ENCODE data around the gene ATP8A2. TPM values are rescaled to one million over a fixed set of nuclear protein-coding genes. Genes with fewer than 3 reads are reported as not detected.

ATP8A2 gene
- total RNA-seq, 3 donors from 2014 or later: under 0.01 to 1.0 (median under 0.01) TPM

DNA sequence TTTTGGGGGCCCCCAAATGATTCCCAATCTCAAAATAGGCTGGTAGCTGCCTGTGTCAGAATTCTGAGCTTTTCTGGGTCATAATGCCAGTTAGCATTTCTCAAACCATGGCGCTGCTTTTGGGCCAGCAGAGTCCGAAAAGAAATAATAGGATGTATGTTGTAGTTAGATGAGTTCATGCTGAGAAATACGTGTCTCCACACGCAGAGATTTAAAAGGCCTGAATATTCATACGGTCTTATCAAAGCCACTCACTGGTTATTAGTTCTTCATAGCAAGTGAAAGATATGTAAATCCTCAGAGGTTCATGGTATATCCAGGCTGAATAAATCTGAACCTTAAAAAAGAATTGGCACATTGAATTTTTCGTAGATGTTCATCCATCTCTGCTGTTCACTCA, 555.6 kb downstream of the ATP8A2 start:
- Histone ChIP-seq H3K4me1 (no peaks in the 10 kb centered on the region), H3K27me3 (no peaks in the 10 kb centered on the region), H3K4me3 (no peak overlapping the region), H3K27ac (no peak overlapping the region), H3K9me3 (no peaks in the 10 kb centered on the region), H3K36me3 (no peaks in the 10 kb centered on the region)
- no peak for TF ChIP-seq POLR2AphosphoS5 (IDR thresholded peaks at IDR 0.05)
- TF ChIP-seq, protein P1, sequence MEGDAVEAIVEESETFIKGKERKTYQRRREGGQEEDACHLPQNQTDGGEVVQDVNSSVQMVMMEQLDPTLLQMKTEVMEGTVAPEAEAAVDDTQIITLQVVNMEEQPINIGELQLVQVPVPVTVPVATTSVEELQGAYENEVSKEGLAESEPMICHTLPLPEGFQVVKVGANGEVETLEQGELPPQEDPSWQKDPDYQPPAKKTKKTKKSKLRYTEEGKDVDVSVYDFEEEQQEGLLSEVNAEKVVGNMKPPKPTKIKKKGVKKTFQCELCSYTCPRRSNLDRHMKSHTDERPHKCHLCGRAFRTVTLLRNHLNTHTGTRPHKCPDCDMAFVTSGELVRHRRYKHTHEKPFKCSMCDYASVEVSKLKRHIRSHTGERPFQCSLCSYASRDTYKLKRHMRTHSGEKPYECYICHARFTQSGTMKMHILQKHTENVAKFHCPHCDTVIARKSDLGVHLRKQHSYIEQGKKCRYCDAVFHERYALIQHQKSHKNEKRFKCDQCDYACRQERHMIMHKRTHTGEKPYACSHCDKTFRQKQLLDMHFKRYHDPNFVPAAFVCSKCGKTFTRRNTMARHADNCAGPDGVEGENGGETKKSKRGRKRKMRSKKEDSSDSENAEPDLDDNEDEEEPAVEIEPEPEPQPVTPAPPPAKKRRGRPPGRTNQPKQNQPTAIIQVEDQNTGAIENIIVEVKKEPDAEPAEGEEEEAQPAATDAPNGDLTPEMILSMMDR (IDR thresholded peaks at IDR 0.05): no peak
- TF ChIP-seq POLR2A (IDR thresholded peaks at IDR 0.05): no peak
- DNase-seq (ENCODE audit: low spot score in 2 of 2): no peak
- intact Hi-C loops (cut with DNase I; ENCODE audit: low total_unique reads): no loop called here

DNA sequence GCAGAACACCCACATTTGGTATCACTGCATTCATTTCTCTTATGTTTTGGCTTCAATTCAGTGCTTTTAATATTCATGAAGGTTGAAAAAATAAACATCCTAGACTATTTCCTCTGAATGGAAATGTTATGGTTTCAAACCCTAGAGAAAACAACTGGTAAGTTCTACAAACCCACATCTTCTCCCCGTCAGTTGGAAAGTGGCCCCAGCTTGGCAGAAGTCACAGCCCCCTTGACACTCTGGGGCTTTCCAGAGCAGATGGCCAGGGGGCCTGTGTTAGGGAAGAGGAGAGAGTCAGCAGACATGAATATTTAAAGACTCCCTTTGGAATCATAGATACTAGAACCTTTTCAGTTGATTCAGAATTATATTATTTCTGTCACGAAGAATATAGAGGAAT, 556.2 kb downstream of the ATP8A2 start:
- H3K27ac ChIP-seq: no peak overlapping the region
- no peaks in the 10 kb centered on the region for H3K27me3 ChIP-seq
- no peak overlapping the region for H3K4me3 ChIP-seq
- intact Hi-C loops (cut with DNase I; ENCODE audit: low total_unique reads): no loop called here
- no peak for TF ChIP-seq POLR2AphosphoS5 (IDR thresholded peaks at IDR 0.05)
- no peak for TF ChIP-seq POLR2A (IDR thresholded peaks at IDR 0.05)
- TF ChIP-seq, protein P1 (IDR thresholded peaks at IDR 0.05): no peak
- no peak for DNase-seq (ENCODE audit: low spot score in 2 of 2)
- no peaks in the 10 kb centered on the region for H3K9me3 ChIP-seq
- H3K36me3 ChIP-seq: no peaks in the 10 kb centered on the region
- H3K4me1 ChIP-seq: no peaks in the 10 kb centered on the region

DNA sequence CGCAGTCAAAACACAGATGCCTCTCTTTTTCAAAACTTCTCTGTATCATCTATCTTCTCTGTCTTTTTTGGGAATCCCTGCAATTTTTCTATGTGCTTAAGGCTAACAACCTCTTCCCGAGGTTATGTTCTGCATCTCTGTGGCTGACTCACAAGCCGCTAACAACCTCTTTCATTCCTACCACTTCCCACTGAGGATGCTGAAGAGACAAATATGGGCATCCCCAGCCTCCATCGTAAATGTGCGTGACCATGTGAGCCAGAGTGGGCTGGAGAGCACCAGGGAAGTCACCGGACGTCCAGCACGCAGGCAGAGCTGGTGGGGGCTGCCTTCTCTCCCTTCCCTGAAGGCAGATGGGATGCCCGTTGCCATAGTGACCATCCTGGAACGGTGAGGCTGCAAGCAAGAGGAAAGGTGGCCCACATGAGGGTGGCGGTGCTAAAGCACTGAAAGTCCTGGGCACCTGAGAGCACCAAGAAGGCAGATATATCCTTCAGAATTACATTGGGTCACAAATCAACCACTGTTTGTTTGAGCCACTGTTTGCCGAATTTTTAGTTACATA, 557.2 kb downstream of the ATP8A2 start:
- Histone ChIP-seq H3K4me3 (no peak overlapping the region), H3K27ac (no peak overlapping the region), H3K4me1 (no peaks in the 10 kb centered on the region), H3K27me3 (no peaks in the 10 kb centered on the region), H3K36me3 (no peaks in the 10 kb centered on the region), H3K9me3 (no peaks in the 10 kb centered on the region)
- DNase-seq (ENCODE audit: low spot score in 2 of 2): no peak
- intact Hi-C loops (cut with DNase I; ENCODE audit: low total_unique reads): no loop called here
- TF ChIP-seq POLR2AphosphoS5 (IDR thresholded peaks at IDR 0.05): no peak

DNA sequence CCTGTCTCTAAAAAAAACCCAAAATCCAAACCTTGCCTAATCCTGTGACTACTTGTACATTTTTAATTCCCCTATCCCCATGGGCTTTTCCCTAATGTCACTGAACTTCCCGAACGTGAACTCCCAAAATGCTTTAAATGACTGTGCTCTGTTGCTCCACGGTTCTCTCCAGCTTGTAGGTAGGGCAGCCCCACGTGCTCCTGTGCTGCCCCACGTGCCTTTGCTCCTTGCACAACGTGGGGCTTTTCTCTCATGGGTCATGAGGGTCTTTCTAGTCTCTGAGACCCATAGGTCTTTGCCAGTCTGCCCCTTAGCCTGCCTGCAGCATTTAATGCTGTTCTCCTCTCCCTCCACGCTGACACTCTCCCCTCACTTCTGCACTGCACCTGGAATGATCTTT, 558.0 kb downstream of the ATP8A2 start:
- intact Hi-C loops (cut with DNase I; ENCODE audit: low total_unique reads): no loop called here
- H3K9me3 ChIP-seq: no peaks in the 10 kb centered on the region
- H3K4me3 ChIP-seq: no peak overlapping the region
- TF ChIP-seq, protein P1 (IDR thresholded peaks at IDR 0.05): no peak
- TF ChIP-seq POLR2AphosphoS5 (IDR thresholded peaks at IDR 0.05): no peak
- TF ChIP-seq POLR2A (IDR thresholded peaks at IDR 0.05): no peak
- no peaks in the 10 kb centered on the region for H3K36me3 ChIP-seq
- no peaks in the 10 kb centered on the region for H3K27me3 ChIP-seq
- no peak for DNase-seq (ENCODE audit: low spot score in 2 of 2)
- no peaks in the 10 kb centered on the region for H3K4me1 ChIP-seq
- no peak overlapping the region for H3K27ac ChIP-seq

DNA sequence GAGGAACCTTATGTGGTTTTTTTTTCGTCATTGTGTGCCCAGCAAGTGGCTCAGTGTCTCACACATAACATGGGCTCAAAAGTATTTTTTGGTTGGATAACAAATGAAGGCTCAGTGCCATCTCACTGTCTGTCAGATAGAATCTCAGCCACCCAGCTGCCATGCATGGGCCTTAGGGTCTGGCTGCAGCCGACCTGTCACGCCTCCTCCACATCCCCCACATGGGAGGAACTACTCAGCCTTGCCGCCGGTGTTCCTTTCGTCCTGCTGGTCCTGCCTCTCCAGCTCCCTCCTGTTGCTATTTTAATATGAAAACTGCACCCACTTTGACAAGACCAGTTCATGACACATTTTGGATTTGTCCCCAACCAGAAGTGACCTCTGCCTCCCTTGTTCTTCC, 558.9 kb downstream of the ATP8A2 start:
- TF ChIP-seq POLR2A (IDR thresholded peaks at IDR 0.05) (no peak), POLR2AphosphoS5 (IDR thresholded peaks at IDR 0.05) (no peak)
- TF ChIP-seq, protein P1 (IDR thresholded peaks at IDR 0.05): no peak
- no peaks in the 10 kb centered on the region for H3K36me3 ChIP-seq
- H3K4me1 ChIP-seq: no peaks in the 10 kb centered on the region
- no peak overlapping the region for H3K4me3 ChIP-seq
- no peak overlapping the region for H3K27ac ChIP-seq
- DNase-seq (ENCODE audit: low spot score in 2 of 2): no peak
- intact Hi-C loops (cut with DNase I; ENCODE audit: low total_unique reads): no loop called here
- no peaks in the 10 kb centered on the region for H3K27me3 ChIP-seq
- no peaks in the 10 kb centered on the region for H3K9me3 ChIP-seq

DNA sequence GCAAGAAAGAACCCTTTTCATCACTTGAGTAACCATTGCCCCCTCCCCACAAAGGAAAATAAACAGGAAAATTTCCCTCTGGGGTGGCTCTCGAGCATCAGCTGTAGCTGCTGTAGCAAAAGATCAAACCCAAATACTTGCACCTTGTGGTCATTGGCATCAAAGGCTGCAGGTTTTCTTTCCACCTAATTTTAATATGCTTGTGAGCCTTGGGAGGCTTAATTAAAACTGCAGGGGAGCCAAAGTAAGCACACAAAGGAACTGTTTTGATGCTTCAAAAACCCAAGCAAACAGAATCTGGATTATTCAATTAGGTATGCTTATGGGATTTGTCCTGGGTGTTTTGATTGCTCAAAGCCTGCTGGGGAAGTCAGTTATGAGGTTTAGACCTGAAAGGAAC, 560.6 kb downstream of the ATP8A2 start:
- intact Hi-C loops (cut with DNase I; ENCODE audit: low total_unique reads): no loop called here
- DNase-seq (ENCODE audit: low spot score in 2 of 2): no peak
- no peak overlapping the region for H3K27ac ChIP-seq

More for the DNA sequence above, 560.6 kb downstream of the ATP8A2 start:
- Histone ChIP-seq H3K4me1 (no peaks in the 10 kb centered on the region), H3K9me3 (no peaks in the 10 kb centered on the region), H3K4me3 (no peak overlapping the region), H3K36me3 (no peaks in the 10 kb centered on the region), H3K27me3 (no peaks in the 10 kb centered on the region)
- TF ChIP-seq, protein P1 (IDR thresholded peaks at IDR 0.05): no peak
- TF ChIP-seq POLR2AphosphoS5 (IDR thresholded peaks at IDR 0.05) (no peak), POLR2A (IDR thresholded peaks at IDR 0.05) (no peak)
